IMR-90 (cell line): ENCODE results near the gene TRAPPC3L. TPM values are rescaled to one million over a fixed set of nuclear protein-coding genes. Genes with fewer than 3 reads are reported as not detected.

Source experiments
- ATAC-seq: fragments of 200-7000 bp; cut with Tn5 transposase; 2 replicates; pipeline ENCODE4 v1.9.1; 2020; ENCODE audit warnings: low read depth, mild to moderate bottlenecking, moderate library complexity
- BruUV-seq: library from RNA; stranded (reverse); fragments of 400-500 nt; replicated peaks from 2 replicates; lab custom pipeline; 2021; lab: Mats Ljungman, UMichigan
- CTCF ChIA-PET: fragments of 300-600 bp; formaldehyde crosslinking; extraction: SDS; loops from one replicate; lab custom pipeline; 2021; ENCODE audit warnings: antibody characterized with exemption; lab: Yijun Ruan, JAX
- POLR2A ChIA-PET: fragments of 300-600 bp; sonication (Branson Sonifier 250); formaldehyde crosslinking; loops from one replicate; lab custom pipeline; 2022; ENCODE audit warnings: antibody characterized with exemption; ENCODE audit not compliant: unreplicated experiment; lab: Charles Lee
- DNase-seq: peaks from one replicate; pipeline ENCODE4 v3.0.0; 2013
- H2AFZ ChIP-seq: replicated peaks from 2 replicates; pipeline ENCODE3; 2013; ENCODE audit warnings: low read length, mild to moderate bottlenecking; ENCODE audit not compliant: poor library complexity
- H2AK5ac ChIP-seq: 2 replicates; pipeline ENCODE4 v1.6.1; 2013; ENCODE audit warnings: low read depth, low read length, inconsistent platforms
- H2AK9ac ChIP-seq: replicated peaks from 2 replicates; pipeline ENCODE3; 2013; ENCODE audit warnings: mild to moderate bottlenecking, low read depth, low read length, moderate library complexity; ENCODE audit not compliant: poor library complexity
- H2BK120ac ChIP-seq: 2 replicates; pipeline ENCODE4 v1.6.1; 2013; ENCODE audit warnings: low read depth, low read length, inconsistent platforms
- H2BK15ac ChIP-seq: 3 replicates; pipeline ENCODE4 v1.6.1; 2013; ENCODE audit warnings: low read depth, low read length, inconsistent platforms
- H2BK20ac ChIP-seq: 2 replicates; pipeline ENCODE4 v1.6.1; 2013; ENCODE audit warnings: low read depth, mild to moderate bottlenecking, inconsistent platforms, low read length, moderate library complexity
- H2BK5ac ChIP-seq: 2 replicates; pipeline ENCODE4 v1.6.1; 2013; ENCODE audit warnings: mild to moderate bottlenecking, low read depth, low read length, inconsistent platforms; ENCODE audit not compliant: poor library complexity, severe bottlenecking
- H3K14ac ChIP-seq: replicated peaks from 2 replicates; pipeline ENCODE4 v1.6.1; 2013; ENCODE audit warnings: low read depth, low read length, inconsistent platforms
- H3K18ac ChIP-seq: 2 replicates; pipeline ENCODE4 v1.6.1; 2013; ENCODE audit warnings: low read depth, low read length, control low read depth
- H3K23ac ChIP-seq: 2 replicates; pipeline ENCODE4 v1.6.1; 2013; ENCODE audit warnings: low read depth, low read length, inconsistent platforms
- H3K27ac ChIP-seq: 2 replicates; pipeline ENCODE4 v1.5.1; 2013; ENCODE audit warnings: mild to moderate bottlenecking, control low read depth, low read length; ENCODE audit not compliant: insufficient read depth
- H3K27me3 ChIP-seq: 2 replicates; pipeline ENCODE4 v1.6.1; 2013; ENCODE audit warnings: low read length; ENCODE audit not compliant: control insufficient read depth, insufficient read depth
- H3K36me3 ChIP-seq: 2 replicates; pipeline ENCODE4 v1.6.1; 2013; ENCODE audit warnings: low read length, mixed read lengths; ENCODE audit not compliant: control insufficient read depth, insufficient read depth
- H3K4ac ChIP-seq: 2 replicates; pipeline ENCODE4 v1.6.1; 2013; ENCODE audit warnings: low read depth, low read length, inconsistent platforms
- H3K4me1 ChIP-seq: 2 replicates; pipeline ENCODE4 v1.6.1; 2013; ENCODE audit warnings: low read length, mixed read lengths; ENCODE audit not compliant: control insufficient read depth, insufficient read depth
- H3K4me2 ChIP-seq: 2 replicates; pipeline ENCODE4 v1.6.1; 2013; ENCODE audit warnings: low read depth, mild to moderate bottlenecking, control low read depth, low read length, moderate library complexity
- H3K4me3 ChIP-seq: 2 replicates; pipeline ENCODE4 v1.5.1; 2013; ENCODE audit warnings: low read depth, mild to moderate bottlenecking, control low read depth, low read length, moderate library complexity; ENCODE audit not compliant: insufficient read depth
- H3K56ac ChIP-seq: 2 replicates; pipeline ENCODE4 v1.6.1; 2013; ENCODE audit warnings: low read length, inconsistent platforms; ENCODE audit not compliant: insufficient read depth; ENCODE audit errors: extremely low read depth
- H3K79me1 ChIP-seq, 2 experiments: 2 replicates each; pipeline ENCODE4 v1.6.1; 2013; ENCODE audit warnings: low read length in 2 of 2, inconsistent platforms in 1 of 2, low read depth in 1 of 2
- H3K9ac ChIP-seq: 2 replicates; pipeline ENCODE4 v1.6.1; 2013; ENCODE audit warnings: low read depth, low read length, control low read depth
- H3K9me1 ChIP-seq: 2 replicates; pipeline ENCODE4 v1.6.1; 2013; ENCODE audit warnings: low read length, inconsistent platforms; ENCODE audit not compliant: insufficient read depth
- H3K9me3 ChIP-seq: 2 replicates; pipeline ENCODE4 v1.6.1; 2013; ENCODE audit warnings: low read length; ENCODE audit not compliant: control insufficient read depth, insufficient read depth
- H4K20me1 ChIP-seq: 2 replicates; pipeline ENCODE4 v1.6.1; 2013; ENCODE audit warnings: low read length, inconsistent platforms; ENCODE audit not compliant: insufficient read depth
- H4K5ac ChIP-seq: 2 replicates; pipeline ENCODE4 v1.6.1; 2013; ENCODE audit warnings: mild to moderate bottlenecking, low read depth, low read length, control low read depth
- H4K8ac ChIP-seq, 2 experiments: 2 replicates each; pipeline ENCODE4 v1.6.1; 2013; ENCODE audit warnings: low read depth in 2 of 2, low read length in 2 of 2, control low read depth in 1 of 2, inconsistent platforms in 1 of 2
- H4K91ac ChIP-seq: 2 replicates; pipeline ENCODE4 v1.6.1; 2013; ENCODE audit warnings: low read depth, low read length, inconsistent platforms; ENCODE audit not compliant: insufficient read depth
- BHLHE40 ChIP-seq: fragments of 150-350 bp; IDR thresholded peaks from 2 replicates; pipeline ENCODE4 v1.6.1; 2016; ENCODE audit warnings: mild to moderate bottlenecking, low read depth, low read length
- CTCF ChIP-seq: conservative IDR thresholded peaks from 2 replicates; pipeline ENCODE4 v1.5.1; 2012; ENCODE audit warnings: mild to moderate bottlenecking, low read depth, low read length, improper control_type of control experiment
- RAD21 ChIP-seq: IDR thresholded peaks from 2 replicates; pipeline ENCODE4 v1.6.1; 2012; ENCODE audit warnings: low read length, improper control_type of control experiment
- SMC3 ChIP-seq: fragments of 150-350 bp; IDR thresholded peaks from 2 replicates; pipeline ENCODE4 v1.6.1; 2016; ENCODE audit warnings: low read depth, mild to moderate bottlenecking, antibody characterized with exemption, low read length, moderate library complexity
- WGBS, 2 experiments: methylation state at CpG; one replicate each; pipeline versions ENCODE4 v1.1.5 to v1.1.7; 2013; ENCODE audit warnings: missing lambda C conversion rate in 2 of 2; ENCODE audit not compliant: insufficient read length in 1 of 2; ENCODE audit errors: extremely low coverage in 2 of 2; 5-methylcytosine and 5-hydroxymethylcytosine counted together
- dilution Hi-C: fragments of 300-500 bp; cut with HindIII; formaldehyde crosslinking; loops from one replicate; pipeline ENCODE4 v1.14.3; 2018; ENCODE audit warnings: low sequenced_read_pairs; ENCODE audit not compliant: unreplicated experiment
- in situ Hi-C: fragments of 300-500 bp; cut with MboI; formaldehyde crosslinking; loops from 3 replicates; pipeline ENCODE4 v1.14.3; 2019; ENCODE audit warnings: low sequenced_read_pairs, inconsistent platforms, mixed read lengths
- intact Hi-C: fragments of 100-400 bp; cut with micrococcal nuclease; formaldehyde crosslinking; loops from 2 replicates; pipeline ENCODE4 v1.10.0; 2022
- polyA plus RNA-seq, 3 experiments: library from polyadenylated mRNA; depleted of rRNA; stranded (reverse); fragments of >200 nt; gene quantifications; 2 replicates each; pipeline ENCODE4 v1.2.3, GENCODE V29; 2012; ENCODE audit warnings: low replicate concordance in 1 of 3
- total RNA-seq: library from RNA; depleted of rRNA; stranded (reverse); fragments of >200 nt; gene quantifications from 2 replicates; pipeline ENCODE4 v1.2.3, GENCODE V29; 2012

The TRAPPC3L gene
- total and polyA plus RNA-seq, 2 of the 4 experiments (the other 2 are of a cell fraction): 0.03 TPM; not detected in 1

DNA sequence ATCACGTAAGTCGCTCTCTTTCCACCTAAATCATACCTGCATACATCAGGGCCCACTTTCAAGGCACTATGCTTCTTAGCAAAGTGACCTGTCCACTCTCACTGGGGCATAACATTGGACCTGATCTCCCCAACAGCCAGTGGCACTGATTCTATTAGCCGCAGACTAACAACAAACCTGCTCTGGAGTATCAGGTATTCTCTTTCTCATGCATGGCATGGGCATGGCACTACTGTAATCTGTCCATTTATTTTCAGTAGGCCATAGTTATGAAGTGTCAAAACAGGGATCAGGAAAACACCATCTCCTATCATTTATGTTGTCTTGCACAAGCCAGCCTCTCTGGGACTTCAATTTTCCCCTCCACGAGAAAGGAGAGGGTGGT is 16.5 kb upstream of the TRAPPC3L start:
- dilution Hi-C loops (no loop called here), in situ Hi-C loops (loop anchor here (5.0 kb wide), 1 partner anchor 295 kb away; no protein-coding TSS in a partner anchor), intact Hi-C loops (loop anchor here (5.0 kb wide), 1 partner anchor 115 kb away; no protein-coding TSS in a partner anchor)
- Histone ChIP-seq H4K91ac (no peak overlapping the region), H4K5ac (no peak overlapping the region), H3K4me3 (no peak overlapping the region), H3K27me3 (no peaks in the 10 kb centered on the region), H3K14ac (no peak overlapping the region), H3K9ac (no peak overlapping the region), H2BK5ac (no peak overlapping the region), H2AK5ac (peak overlapping the region; percentile 38; the same call in 1 of the 2 replicates), H3K56ac (no peak overlapping the region), H3K4ac (no peak overlapping the region), H2BK20ac (no peak overlapping the region), H3K4me1 (peaks cover 9% of the 10 kb centered on the region), H4K8ac (0 out of 4 replicates have a peak overlapping the region, but pooled peaks of 1 of the 2 experiments have one; percentile 9), H3K23ac (no peak overlapping the region), H3K36me3 (no peaks in the 10 kb centered on the region), H3K18ac (no peak overlapping the region), H4K20me1 (no peaks in the 10 kb centered on the region), H3K79me1 (no peaks in the 10 kb centered on the region), H3K27ac (no peak overlapping the region), H2AFZ (no peak overlapping the region), H2BK120ac (peak overlapping the region; percentile 78; the same call in 1 of the 2 replicates), H3K9me1 (peaks cover 3% of the 10 kb centered on the region; the same call in 1 of the 2 replicates), H3K4me2 (no peak overlapping the region), H2BK15ac (no peak overlapping the region), H2AK9ac (no peak overlapping the region), H3K9me3 (no peaks in the 10 kb centered on the region)
- ATAC-seq (no peak), DNase-seq (no peak)
- CTCF ChIA-PET: interaction anchor here (1.2 to 2.3 kb wide), 3 partner anchors 27 to 293 kb away, joined by 3 to 12 read pairs (median 12); no protein-coding TSS in a partner anchor
- BruUV-seq: no TSS peak
- no peak for TF ChIP-seq BHLHE40
- no peak for TF ChIP-seq CTCF
- no peak for TF ChIP-seq RAD21
- TF ChIP-seq SMC3: no peak
- WGBS, 2 experiments: 100% methylated on average over 2 of the region's 4 CpGs; no CpG with 5 or more reads in 1 of the 2 experiments
- POLR2A ChIA-PET: no interaction called here
